GM23338 (cell line): Measurements from ENCODE around the gene FNDC10. TPM values are rescaled to one million over a fixed set of nuclear protein-coding genes. Genes with fewer than 3 reads are reported as not detected.

ENCODE experiments used
- ATAC-seq: fragments of 200-7000 bp; cut with Tn5 transposase; 3 replicates; pipeline ENCODE4 v1.9.1; 2020
- DNase-seq: peaks from one replicate; pipeline ENCODE4 v3.0.0-alpha.2; 2015; ENCODE audit warnings: low spot score
- H2AFZ ChIP-seq: fragments of 200-600 bp; sonication (generic); 2 replicates; pipeline ENCODE4 v1.8.0; 2016; ENCODE audit warnings: antibody characterized with exemption, mild to moderate bottlenecking, moderate library complexity
- H3F3A ChIP-seq: fragments of 200-600 bp; sonication (generic); replicated peaks from 2 replicates; pipeline ENCODE4 v1.8.0; 2017; ENCODE audit warnings: antibody characterized with exemption, mixed run types, low read depth
- H3K27ac ChIP-seq: fragments of 200-600 bp; sonication (generic); 2 replicates; pipeline ENCODE4 v1.6.1; 2016; ENCODE audit warnings: low read depth
- H3K27me3 ChIP-seq: fragments of 200-600 bp; sonication (generic); 2 replicates; pipeline ENCODE4 v1.8.0; 2016; ENCODE audit warnings: mild to moderate bottlenecking, mixed run types, moderate library complexity; ENCODE audit not compliant: insufficient read depth
- H3K36me3 ChIP-seq: fragments of 200-600 bp; sonication (generic); 2 replicates; pipeline ENCODE4 v1.8.0; 2016; ENCODE audit warnings: mild to moderate bottlenecking; ENCODE audit not compliant: insufficient read depth
- H3K4me1 ChIP-seq: fragments of 200-600 bp; sonication (generic); 2 replicates; pipeline ENCODE4 v1.8.0; 2016; ENCODE audit warnings: mild to moderate bottlenecking, moderate library complexity; ENCODE audit not compliant: insufficient read depth
- H3K4me2 ChIP-seq: fragments of 200-600 bp; sonication (generic); 2 replicates; pipeline ENCODE4 v1.7.1; 2017; ENCODE audit warnings: mixed run types
- H3K4me3 ChIP-seq: fragments of 200-600 bp; sonication (generic); 2 replicates; pipeline ENCODE4 v1.6.1; 2016; ENCODE audit warnings: mixed run types
- H3K79me2 ChIP-seq: fragments of 200-600 bp; sonication (generic); replicated peaks from 2 replicates; pipeline ENCODE4 v1.8.0; 2017; ENCODE audit warnings: mild to moderate bottlenecking; ENCODE audit not compliant: insufficient read depth
- H3K9me2 ChIP-seq: fragments of 200-600 bp; sonication (generic); 2 replicates; pipeline ENCODE4 v1.8.0; 2017; ENCODE audit not compliant: insufficient read depth
- H4K20me1 ChIP-seq: fragments of 200-600 bp; sonication (generic); replicated peaks from 2 replicates; pipeline ENCODE4 v1.8.0; 2017; ENCODE audit warnings: mild to moderate bottlenecking; ENCODE audit not compliant: insufficient read depth
- H3K27ac Mint-ChIP-seq: 2 replicates; pipeline ENCODE4 v1.8.0; 2020; ENCODE audit warnings: inconsistent platforms, mild to moderate bottlenecking, moderate library complexity, mixed read lengths
- H3K27me3 Mint-ChIP-seq: 3 replicates; pipeline ENCODE4 v1.8.0; 2022; ENCODE audit warnings: low read depth, mild to moderate bottlenecking, moderate library complexity, mixed read lengths, inconsistent platforms; ENCODE audit not compliant: insufficient read depth, poor library complexity
- H3K36me3 Mint-ChIP-seq: 3 replicates; pipeline ENCODE4 v1.8.0; 2021; ENCODE audit warnings: low read depth, mild to moderate bottlenecking, inconsistent platforms, moderate library complexity, mixed read lengths
- H3K4me1 Mint-ChIP-seq: 3 replicates; pipeline ENCODE4 v1.8.0; 2020; ENCODE audit warnings: mild to moderate bottlenecking, inconsistent platforms, mixed read lengths
- H3K4me3 Mint-ChIP-seq: 3 replicates; pipeline ENCODE4 v1.8.0; 2021; ENCODE audit warnings: moderate library complexity, mild to moderate bottlenecking, inconsistent platforms, mixed read lengths
- H3K9me3 Mint-ChIP-seq: 3 replicates; pipeline ENCODE4 v1.8.0; 2020; ENCODE audit warnings: moderate library complexity, mild to moderate bottlenecking, inconsistent platforms, mixed read lengths
- CREB1 ChIP-seq: fragments of 250-450 bp; sonication (Bioruptor Pico); IDR thresholded peaks from 2 replicates; pipeline ENCODE4 v1.5.0; 2020; ENCODE audit warnings: low read depth, mild to moderate bottlenecking, moderate library complexity
- EZH2 ChIP-seq: fragments of 200-600 bp; sonication (generic); IDR thresholded peaks from one replicate; pipeline ENCODE4 v1.8.0; 2017; ENCODE audit warnings: antibody characterized with exemption, mild to moderate bottlenecking, low read depth; ENCODE audit not compliant: unreplicated experiment
- EZH2phosphoT487 ChIP-seq: fragments of 200-600 bp; sonication (generic); IDR thresholded peaks from one replicate; pipeline ENCODE4 v1.8.1; 2018; ENCODE audit warnings: antibody characterized with exemption; ENCODE audit not compliant: unreplicated experiment
- JUNB ChIP-seq: IDR thresholded peaks from one replicate; pipeline ENCODE4 v1.6.1; 2016; ENCODE audit warnings: antibody characterized with exemption; ENCODE audit not compliant: unreplicated experiment
- POLR2AphosphoS5 ChIP-seq: IDR thresholded peaks from 2 replicates; pipeline ENCODE4 v1.6.1; 2016; ENCODE audit warnings: antibody characterized with exemption, low read depth
- ZNF114 ChIP-seq: fragments of 250-450 bp; sonication (Bioruptor Pico); IDR thresholded peaks from 2 replicates; pipeline ENCODE4 v1.5.0; 2020; ENCODE audit warnings: mild to moderate bottlenecking, moderate library complexity
- polyA plus RNA-seq: library from polyadenylated mRNA; unstranded; fragments of >200 nt; fragmentation: Nextera tagmentation; extraction: Ambion mirVana; gene quantifications from 2 replicates; pipeline ENCODE4 v1.2.1, GENCODE V29; 2016
- total RNA-seq: library from RNA; depleted of rRNA; stranded (reverse); fragments of >200 nt; shearing (Covaris generic); gene quantifications from 2 replicates; pipeline ENCODE4 v1.2.3, GENCODE V29; 2014
- TF ChIP-seq, protein P1 (sequence below): fragments of 250-450 bp; sonication (Bioruptor Pico); IDR thresholded peaks from 2 replicates; pipeline ENCODE4 v1.5.0; 2020; ENCODE audit warnings: mild to moderate bottlenecking, moderate library complexity
- TF ChIP-seq, protein P2 (sequence below): IDR thresholded peaks from one replicate; pipeline ENCODE4 v1.6.1; 2018; ENCODE audit warnings: antibody characterized with exemption; ENCODE audit not compliant: unreplicated experiment
- TF ChIP-seq, protein P3 (sequence below), 2 experiments: fragments of 200-600 bp in 1 of 2; sonication (generic) in 1 of 2; conservative IDR thresholded peaks; 2 replicates each; pipeline versions ENCODE4 v1.5.1 to v1.6.1; 2016 to 2017; ENCODE audit warnings: antibody characterized with exemption in 2 of 2, low read depth in 2 of 2, mild to moderate bottlenecking in 2 of 2, moderate library complexity in 1 of 2
- TF ChIP-seq, protein P4 (sequence below): IDR thresholded peaks from 2 replicates; pipeline ENCODE4 v1.6.1; 2016; ENCODE audit warnings: antibody characterized with exemption

FNDC10 gene
- total and polyA plus RNA-seq, 2 experiments from 2014 or later, result 7.7 to 15.1 TPM

DNA sequence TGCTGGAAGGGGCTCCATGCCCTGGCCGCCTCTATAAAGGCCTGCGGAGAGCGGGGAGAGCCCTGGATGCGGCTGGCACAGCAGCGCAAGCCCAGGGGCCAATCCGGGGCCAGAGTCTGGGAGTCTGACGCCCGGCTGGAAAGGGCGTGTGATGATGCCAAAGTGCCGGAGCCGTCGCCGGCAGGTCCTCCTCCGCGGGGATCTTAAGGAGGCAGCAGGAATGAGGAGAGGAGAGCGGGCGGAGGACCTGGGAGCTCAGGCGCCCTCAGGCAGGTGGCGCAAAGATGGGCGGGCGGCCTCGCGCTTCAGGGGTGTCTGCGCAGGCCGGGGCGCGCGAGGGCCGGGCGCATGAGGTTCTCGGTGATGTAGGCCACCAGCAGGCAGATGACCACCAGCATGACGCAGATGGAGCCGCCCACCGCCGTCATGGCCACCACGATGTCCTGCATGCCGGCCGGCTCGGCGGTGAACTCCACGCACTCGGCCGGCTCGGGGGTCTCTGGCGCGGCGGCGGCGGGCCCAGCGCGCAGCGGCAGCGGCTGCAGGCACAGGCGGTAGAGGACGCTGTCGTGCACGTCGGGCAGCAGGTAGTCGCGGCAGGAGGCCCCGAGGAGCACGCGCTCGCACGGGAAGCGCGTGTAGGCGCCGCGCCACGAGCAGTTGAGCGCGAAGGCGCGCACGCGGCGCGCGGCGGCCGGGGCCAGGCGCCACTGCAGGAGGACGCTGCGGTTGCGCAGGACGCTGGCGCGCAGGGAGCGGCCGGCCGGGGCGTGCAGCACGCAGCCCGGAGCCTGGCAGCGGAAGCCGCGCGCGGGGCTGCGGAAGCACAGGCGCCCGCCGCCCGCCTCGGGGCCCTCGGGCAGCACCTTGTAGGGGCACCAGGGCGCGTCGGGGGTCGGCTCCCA is 653 bp downstream of the FNDC10 start:
- H3K27me3 Mint-ChIP-seq, result peaks cover 41% of the 10 kb centered on the region
- no peaks in the 10 kb centered on the region; the same call in 1 of the 2 replicates for H3K4me1 ChIP-seq
- H3K9me3 Mint-ChIP-seq, result no peaks in the 10 kb centered on the region
- no peaks in the 10 kb centered on the region for H3K9me2 ChIP-seq
- H2AFZ ChIP-seq, result peak overlapping the region; percentile 87; the same call in 1 of the 2 replicates
- ATAC-seq (peak; percentile 27), DNase-seq (peak; percentile 78)
- H3K4me1 Mint-ChIP-seq, result peaks cover 11% of the 10 kb centered on the region; the same call in 2 of the 3 replicates
- TF ChIP-seq POLR2AphosphoS5 (0 out of 2 replicates have a peak, but pooled peaks have one; percentile 38), CREB1 (peak; percentile 72), ZNF114 (CRISPR knock-in tag) (no peak), EZH2phosphoT487 (no peak), EZH2 (no peak), JUNB (no peak)
- TF ChIP-seq, protein P1, sequence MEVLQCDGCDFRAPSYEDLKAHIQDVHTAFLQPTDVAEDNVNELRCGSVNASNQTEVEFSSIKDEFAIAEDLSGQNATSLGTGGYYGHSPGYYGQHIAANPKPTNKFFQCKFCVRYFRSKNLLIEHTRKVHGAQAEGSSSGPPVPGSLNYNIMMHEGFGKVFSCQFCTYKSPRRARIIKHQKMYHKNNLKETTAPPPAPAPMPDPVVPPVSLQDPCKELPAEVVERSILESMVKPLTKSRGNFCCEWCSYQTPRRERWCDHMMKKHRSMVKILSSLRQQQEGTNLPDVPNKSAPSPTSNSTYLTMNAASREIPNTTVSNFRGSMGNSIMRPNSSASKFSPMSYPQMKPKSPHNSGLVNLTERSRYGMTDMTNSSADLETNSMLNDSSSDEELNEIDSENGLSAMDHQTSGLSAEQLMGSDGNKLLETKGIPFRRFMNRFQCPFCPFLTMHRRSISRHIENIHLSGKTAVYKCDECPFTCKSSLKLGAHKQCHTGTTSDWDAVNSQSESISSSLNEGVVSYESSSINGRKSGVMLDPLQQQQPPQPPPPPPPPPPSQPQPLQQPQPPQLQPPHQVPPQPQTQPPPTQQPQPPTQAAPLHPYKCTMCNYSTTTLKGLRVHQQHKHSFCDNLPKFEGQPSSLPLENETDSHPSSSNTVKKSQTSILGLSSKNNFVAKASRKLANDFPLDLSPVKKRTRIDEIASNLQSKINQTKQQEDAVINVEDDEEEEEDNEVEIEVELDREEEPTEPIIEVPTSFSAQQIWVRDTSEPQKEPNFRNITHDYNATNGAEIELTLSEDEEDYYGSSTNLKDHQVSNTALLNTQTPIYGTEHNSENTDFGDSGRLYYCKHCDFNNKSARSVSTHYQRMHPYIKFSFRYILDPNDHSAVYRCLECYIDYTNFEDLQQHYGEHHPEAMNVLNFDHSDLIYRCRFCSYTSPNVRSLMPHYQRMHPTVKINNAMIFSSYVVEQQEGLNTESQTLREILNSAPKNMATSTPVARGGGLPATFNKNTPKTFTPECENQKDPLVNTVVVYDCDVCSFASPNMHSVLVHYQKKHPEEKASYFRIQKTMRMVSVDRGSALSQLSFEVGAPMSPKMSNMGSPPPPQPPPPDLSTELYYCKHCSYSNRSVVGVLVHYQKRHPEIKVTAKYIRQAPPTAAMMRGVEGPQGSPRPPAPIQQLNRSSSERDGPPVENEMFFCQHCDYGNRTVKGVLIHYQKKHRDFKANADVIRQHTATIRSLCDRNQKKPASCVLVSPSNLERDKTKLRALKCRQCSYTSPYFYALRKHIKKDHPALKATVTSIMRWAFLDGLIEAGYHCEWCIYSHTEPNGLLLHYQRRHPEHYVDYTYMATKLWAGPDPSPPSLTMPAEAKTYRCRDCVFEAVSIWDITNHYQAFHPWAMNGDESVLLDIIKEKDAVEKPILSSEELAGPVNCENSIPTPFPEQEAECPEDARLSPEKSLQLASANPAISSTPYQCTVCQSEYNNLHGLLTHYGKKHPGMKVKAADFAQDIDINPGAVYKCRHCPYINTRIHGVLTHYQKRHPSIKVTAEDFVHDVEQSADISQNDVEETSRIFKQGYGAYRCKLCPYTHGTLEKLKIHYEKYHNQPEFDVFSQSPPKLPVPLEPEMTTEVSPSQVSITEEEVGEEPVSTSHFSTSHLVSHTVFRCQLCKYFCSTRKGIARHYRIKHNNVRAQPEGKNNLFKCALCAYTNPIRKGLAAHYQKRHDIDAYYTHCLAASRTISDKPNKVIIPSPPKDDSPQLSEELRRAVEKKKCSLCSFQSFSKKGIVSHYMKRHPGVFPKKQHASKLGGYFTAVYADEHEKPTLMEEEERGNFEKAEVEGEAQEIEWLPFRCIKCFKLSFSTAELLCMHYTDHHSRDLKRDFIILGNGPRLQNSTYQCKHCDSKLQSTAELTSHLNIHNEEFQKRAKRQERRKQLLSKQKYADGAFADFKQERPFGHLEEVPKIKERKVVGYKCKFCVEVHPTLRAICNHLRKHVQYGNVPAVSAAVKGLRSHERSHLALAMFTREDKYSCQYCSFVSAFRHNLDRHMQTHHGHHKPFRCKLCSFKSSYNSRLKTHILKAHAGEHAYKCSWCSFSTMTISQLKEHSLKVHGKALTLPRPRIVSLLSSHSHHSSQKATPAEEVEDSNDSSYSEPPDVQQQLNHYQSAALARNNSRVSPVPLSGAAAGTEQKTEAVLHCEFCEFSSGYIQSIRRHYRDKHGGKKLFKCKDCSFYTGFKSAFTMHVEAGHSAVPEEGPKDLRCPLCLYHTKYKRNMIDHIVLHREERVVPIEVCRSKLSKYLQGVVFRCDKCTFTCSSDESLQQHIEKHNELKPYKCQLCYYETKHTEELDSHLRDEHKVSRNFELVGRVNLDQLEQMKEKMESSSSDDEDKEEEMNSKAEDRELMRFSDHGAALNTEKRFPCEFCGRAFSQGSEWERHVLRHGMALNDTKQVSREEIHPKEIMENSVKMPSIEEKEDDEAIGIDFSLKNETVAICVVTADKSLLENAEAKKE (CRISPR knock-in tag), result no peak
- TF ChIP-seq, protein P2, sequence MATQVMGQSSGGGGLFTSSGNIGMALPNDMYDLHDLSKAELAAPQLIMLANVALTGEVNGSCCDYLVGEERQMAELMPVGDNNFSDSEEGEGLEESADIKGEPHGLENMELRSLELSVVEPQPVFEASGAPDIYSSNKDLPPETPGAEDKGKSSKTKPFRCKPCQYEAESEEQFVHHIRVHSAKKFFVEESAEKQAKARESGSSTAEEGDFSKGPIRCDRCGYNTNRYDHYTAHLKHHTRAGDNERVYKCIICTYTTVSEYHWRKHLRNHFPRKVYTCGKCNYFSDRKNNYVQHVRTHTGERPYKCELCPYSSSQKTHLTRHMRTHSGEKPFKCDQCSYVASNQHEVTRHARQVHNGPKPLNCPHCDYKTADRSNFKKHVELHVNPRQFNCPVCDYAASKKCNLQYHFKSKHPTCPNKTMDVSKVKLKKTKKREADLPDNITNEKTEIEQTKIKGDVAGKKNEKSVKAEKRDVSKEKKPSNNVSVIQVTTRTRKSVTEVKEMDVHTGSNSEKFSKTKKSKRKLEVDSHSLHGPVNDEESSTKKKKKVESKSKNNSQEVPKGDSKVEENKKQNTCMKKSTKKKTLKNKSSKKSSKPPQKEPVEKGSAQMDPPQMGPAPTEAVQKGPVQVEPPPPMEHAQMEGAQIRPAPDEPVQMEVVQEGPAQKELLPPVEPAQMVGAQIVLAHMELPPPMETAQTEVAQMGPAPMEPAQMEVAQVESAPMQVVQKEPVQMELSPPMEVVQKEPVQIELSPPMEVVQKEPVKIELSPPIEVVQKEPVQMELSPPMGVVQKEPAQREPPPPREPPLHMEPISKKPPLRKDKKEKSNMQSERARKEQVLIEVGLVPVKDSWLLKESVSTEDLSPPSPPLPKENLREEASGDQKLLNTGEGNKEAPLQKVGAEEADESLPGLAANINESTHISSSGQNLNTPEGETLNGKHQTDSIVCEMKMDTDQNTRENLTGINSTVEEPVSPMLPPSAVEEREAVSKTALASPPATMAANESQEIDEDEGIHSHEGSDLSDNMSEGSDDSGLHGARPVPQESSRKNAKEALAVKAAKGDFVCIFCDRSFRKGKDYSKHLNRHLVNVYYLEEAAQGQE, result no peak
- TF ChIP-seq, protein P3, sequence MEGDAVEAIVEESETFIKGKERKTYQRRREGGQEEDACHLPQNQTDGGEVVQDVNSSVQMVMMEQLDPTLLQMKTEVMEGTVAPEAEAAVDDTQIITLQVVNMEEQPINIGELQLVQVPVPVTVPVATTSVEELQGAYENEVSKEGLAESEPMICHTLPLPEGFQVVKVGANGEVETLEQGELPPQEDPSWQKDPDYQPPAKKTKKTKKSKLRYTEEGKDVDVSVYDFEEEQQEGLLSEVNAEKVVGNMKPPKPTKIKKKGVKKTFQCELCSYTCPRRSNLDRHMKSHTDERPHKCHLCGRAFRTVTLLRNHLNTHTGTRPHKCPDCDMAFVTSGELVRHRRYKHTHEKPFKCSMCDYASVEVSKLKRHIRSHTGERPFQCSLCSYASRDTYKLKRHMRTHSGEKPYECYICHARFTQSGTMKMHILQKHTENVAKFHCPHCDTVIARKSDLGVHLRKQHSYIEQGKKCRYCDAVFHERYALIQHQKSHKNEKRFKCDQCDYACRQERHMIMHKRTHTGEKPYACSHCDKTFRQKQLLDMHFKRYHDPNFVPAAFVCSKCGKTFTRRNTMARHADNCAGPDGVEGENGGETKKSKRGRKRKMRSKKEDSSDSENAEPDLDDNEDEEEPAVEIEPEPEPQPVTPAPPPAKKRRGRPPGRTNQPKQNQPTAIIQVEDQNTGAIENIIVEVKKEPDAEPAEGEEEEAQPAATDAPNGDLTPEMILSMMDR (conservative IDR thresholded peaks at IDR 0.05; ENCODE audit: low read depth in 2 of 2), result peak; percentile 38 to 67; a peak in 2 of 4 replicates
- TF ChIP-seq, protein P4, sequence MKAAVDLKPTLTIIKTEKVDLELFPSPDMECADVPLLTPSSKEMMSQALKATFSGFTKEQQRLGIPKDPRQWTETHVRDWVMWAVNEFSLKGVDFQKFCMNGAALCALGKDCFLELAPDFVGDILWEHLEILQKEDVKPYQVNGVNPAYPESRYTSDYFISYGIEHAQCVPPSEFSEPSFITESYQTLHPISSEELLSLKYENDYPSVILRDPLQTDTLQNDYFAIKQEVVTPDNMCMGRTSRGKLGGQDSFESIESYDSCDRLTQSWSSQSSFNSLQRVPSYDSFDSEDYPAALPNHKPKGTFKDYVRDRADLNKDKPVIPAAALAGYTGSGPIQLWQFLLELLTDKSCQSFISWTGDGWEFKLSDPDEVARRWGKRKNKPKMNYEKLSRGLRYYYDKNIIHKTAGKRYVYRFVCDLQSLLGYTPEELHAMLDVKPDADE, result no peak
- H3K36me3 ChIP-seq, result no peaks in the 10 kb centered on the region
- peak overlapping the region; percentile 74 for H3K4me2 ChIP-seq
- H3K27ac Mint-ChIP-seq, result no peak overlapping the region
- no peaks in the 10 kb centered on the region for H4K20me1 ChIP-seq
- peaks cover 34% of the 10 kb centered on the region for H3K27me3 ChIP-seq
- peak overlapping the region; percentile 52 for H3K4me3 ChIP-seq
- H3F3A ChIP-seq, result peaks cover 5% of the 10 kb centered on the region; the same call in 1 of the 2 replicates
- peak overlapping the region; percentile 78 for H3K4me3 Mint-ChIP-seq
- no peaks in the 10 kb centered on the region for H3K79me2 ChIP-seq
- H3K36me3 Mint-ChIP-seq, result no peaks in the 10 kb centered on the region
- no peak overlapping the region for H3K27ac ChIP-seq
